ENCODE measurements around the gene RNF121. TPM values are rescaled to one million over a fixed set of nuclear protein-coding genes. Genes with fewer than 3 reads are reported as not detected.
"Not testable (repeated sequence)": the region's sequence is repeated elsewhere in the genome, so short reads cannot be mapped to it uniquely, and the experiment has no call there.

The RNF121 gene
- total RNA-seq = 23.0 TPM
- long read RNA-seq, transcript RNF121-201 (9 exons, 2,625 nt) = major isoform, 5 of 6 reads
- long read RNA-seq, partial matches to known transcripts = 0 of 6 reads
- long read RNA-seq, other reads (novel, unspliced or antisense) = 1 of 6 reads

DNA sequence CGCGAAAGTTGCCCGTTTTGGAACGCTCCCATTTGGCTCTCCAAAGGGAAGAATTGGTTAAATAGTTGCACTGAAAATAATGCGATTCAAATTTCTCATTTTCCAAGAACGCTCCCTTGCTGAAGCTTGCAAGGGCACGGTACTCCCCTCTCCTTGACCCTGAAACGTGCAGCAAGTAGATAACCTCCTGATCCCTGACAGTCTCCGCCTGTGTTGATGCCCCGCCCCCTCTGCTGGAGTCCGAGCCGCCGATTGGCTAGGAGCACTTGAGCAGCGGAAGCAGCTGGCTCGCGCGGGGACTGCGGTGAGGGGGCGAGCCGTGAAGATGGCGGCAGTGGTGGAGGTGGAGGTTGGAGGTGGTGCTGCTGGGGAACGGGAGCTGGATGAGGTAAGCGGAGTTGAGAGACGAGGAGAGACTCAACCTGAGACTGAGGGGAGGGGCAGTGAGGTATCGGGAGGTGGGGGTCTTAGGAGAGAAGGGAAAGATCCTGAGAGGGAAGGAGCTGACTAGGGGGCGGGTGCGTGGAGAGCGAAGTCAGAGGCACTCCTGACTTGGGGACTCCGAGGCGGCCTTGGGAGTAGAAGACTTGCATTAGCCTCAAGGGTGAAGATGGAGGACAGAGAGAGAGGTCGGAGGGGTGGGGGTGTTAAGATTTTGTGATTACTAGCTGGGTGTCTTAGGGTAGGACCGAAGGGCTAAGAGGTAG is at the start of gene RNF121:
Gene RNF121 (plus strand): TSS at position 310 of the 707 bp plus-strand sequence. CDS start 16 bp downstream, at position 326.
- no peaks in the 10 kb centered on the region for H3K27me3 ChIP-seq (ENCODE audit: low read depth)
- intact Hi-C loops (cut with micrococcal nuclease) = no loop called here
- peaks cover 6% of the 10 kb centered on the region for H3K36me3 ChIP-seq
- peak; percentile 98 for DNase-seq
- H3K4me1 ChIP-seq = peaks cover 61% of the 10 kb centered on the region
- H3K27ac ChIP-seq (replicated peaks) = peak within 1 kb of the TSS; percentile 95
- no peak for TF ChIP-seq CTCF (IDR thresholded peaks at IDR 0.05; ENCODE audit: borderline replicate concordance)
- no peaks in the 10 kb centered on the region for H3K9me3 ChIP-seq (replicated peaks)
- peak within 1 kb of the TSS; percentile 83 for H3K4me3 ChIP-seq

DNA sequence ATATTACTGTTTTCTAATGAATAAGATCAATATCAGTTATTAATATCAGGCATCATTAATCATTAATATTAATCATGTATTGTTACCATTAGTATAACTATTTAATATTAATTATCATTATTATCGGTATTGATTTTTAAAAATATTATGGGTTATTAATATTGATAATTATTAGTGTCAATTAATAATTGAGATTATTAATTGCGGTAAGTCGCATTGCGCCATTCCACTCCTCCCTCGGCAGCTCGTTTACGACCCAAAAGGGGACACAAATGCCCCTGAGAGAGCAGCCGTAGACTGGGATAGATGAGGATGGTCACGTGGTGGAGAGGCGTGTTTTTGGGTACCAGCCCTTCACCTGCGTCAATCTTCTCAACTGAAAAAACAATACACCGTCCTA is 43.0 kb upstream of the RNF121 start:
- H3K36me3 ChIP-seq; H3K9me3 ChIP-seq (replicated peaks); H3K4me1 ChIP-seq; H3K4me3 ChIP-seq; intact Hi-C loops (cut with micrococcal nuclease); DNase-seq; H3K27me3 ChIP-seq (ENCODE audit: low read depth); H3K27ac ChIP-seq (replicated peaks): not testable (repeated sequence)

DNA sequence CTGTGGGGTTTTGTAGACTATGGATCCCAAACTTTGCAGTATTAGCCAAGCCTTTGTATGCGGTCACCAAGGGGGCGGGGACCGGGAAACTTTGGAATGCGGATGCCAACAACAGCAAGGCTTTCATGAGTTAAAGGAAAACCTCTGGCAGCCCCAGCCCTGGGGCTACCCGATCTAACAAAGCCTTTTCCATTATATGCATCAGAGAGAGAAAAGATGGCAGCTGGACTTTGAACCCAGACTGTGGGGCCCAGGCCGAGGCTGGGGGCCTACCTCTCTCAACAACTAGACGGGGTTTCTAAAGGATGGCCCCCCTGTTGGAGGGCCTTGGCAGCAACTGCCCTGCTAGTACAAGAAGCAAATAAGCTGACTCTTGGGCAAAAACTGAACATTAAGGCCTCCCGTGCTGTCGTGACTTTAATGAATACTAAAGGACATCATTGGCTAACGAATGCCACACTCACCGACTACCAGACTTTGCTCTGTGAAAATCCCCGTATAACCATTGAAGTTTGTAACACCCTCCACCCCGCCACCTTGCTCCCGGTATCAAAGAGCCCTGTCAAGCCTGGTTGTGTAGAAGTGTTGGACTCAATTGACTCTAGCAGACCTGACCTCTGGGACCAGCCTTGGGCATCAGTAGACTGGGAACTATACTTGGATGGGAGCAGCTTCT is 40.4 kb upstream of the RNF121 start:
- H3K27ac ChIP-seq (replicated peaks); H3K4me3 ChIP-seq; DNase-seq; H3K9me3 ChIP-seq (replicated peaks); H3K27me3 ChIP-seq (ENCODE audit: low read depth); intact Hi-C loops (cut with micrococcal nuclease); H3K4me1 ChIP-seq; H3K36me3 ChIP-seq: not testable (repeated sequence)

DNA sequence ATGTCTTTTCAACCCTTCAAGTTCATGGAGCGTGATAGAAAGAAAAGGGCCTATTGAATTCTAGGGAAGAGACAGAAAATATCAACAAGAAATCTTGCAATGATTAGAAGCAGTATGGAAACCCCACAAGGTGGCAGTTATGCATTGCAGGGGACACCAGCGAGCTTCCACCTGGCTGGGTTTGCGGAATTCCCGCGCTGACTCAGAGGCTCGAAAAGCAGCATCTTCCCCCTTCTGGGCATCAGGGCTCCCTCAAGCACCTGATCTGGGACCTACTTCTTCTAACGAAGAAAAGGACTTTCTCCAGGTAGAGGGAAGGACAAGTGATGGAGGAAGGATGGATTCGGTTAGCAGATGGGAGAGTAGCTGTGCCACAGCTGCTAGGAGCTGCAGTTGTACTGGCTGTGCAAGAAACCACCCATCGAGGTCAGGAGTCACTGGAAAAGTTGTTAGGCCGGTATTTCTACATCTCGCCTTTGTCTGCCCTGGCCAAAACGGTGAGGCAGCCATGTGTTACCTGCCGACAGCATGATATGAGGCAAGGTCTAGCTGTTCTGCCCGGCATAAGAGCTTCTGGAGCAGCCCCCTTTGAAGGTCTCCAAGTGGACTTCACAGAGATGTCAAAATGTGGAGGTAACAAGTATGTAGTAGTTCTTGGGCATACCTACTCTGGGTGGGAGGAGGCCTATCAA is 39.5 kb upstream of the RNF121 start:
- H3K4me1 ChIP-seq; intact Hi-C loops (cut with micrococcal nuclease); H3K4me3 ChIP-seq; H3K36me3 ChIP-seq; H3K27ac ChIP-seq (replicated peaks); H3K27me3 ChIP-seq (ENCODE audit: low read depth); DNase-seq; H3K9me3 ChIP-seq (replicated peaks): not testable (repeated sequence)

GRCh38 chr11:71895961-71896360 is 32.9 kb upstream of the RNF121 start:
- TF ChIP-seq CTCF (IDR thresholded peaks at IDR 0.05; ENCODE audit: borderline replicate concordance) = no peak
- H3K4me1 ChIP-seq = no peaks in the 10 kb centered on the region
- H3K36me3 ChIP-seq = peaks cover 4% of the 10 kb centered on the region
- intact Hi-C loops (cut with micrococcal nuclease) = no loop called here
- H3K4me3 ChIP-seq = no peak overlapping the region
- no peak overlapping the region for H3K27ac ChIP-seq (replicated peaks)
- H3K9me3 ChIP-seq (replicated peaks) = no peaks in the 10 kb centered on the region
- DNase-seq = no peak
- no peaks in the 10 kb centered on the region for H3K27me3 ChIP-seq (ENCODE audit: low read depth)

- DNase-seq; H3K27ac ChIP-seq (replicated peaks); intact Hi-C loops (cut with micrococcal nuclease): not testable (repeated sequence)
Measured at GRCh38 chr11:71901137-71901536, 27.7 kb upstream of the RNF121 start.

GRCh38 chr11:71908218-71908617 is 20.6 kb upstream of the RNF121 start:
- peaks cover 32% of the 10 kb centered on the region for H3K36me3 ChIP-seq
- no peaks in the 10 kb centered on the region for H3K4me1 ChIP-seq
- no peak for TF ChIP-seq CTCF (IDR thresholded peaks at IDR 0.05; ENCODE audit: borderline replicate concordance)
- no peak overlapping the region for H3K4me3 ChIP-seq
- H3K9me3 ChIP-seq (replicated peaks) = no peaks in the 10 kb centered on the region
- no peak for DNase-seq
- intact Hi-C loops (cut with micrococcal nuclease) = no loop called here
- H3K27me3 ChIP-seq (ENCODE audit: low read depth) = no peaks in the 10 kb centered on the region
- H3K27ac ChIP-seq (replicated peaks) = no peak overlapping the region

More at GRCh38 chr11:71901137-71901536, 27.7 kb upstream of the RNF121 start:
- H3K27me3 ChIP-seq (ENCODE audit: low read depth); H3K4me1 ChIP-seq; H3K9me3 ChIP-seq (replicated peaks); H3K4me3 ChIP-seq: not testable (repeated sequence)
- H3K36me3 ChIP-seq = peaks cover 20% of the 10 kb centered on the region

- intact Hi-C loops (cut with micrococcal nuclease); H3K4me3 ChIP-seq; H3K27me3 ChIP-seq (ENCODE audit: low read depth); H3K27ac ChIP-seq (replicated peaks); DNase-seq; H3K4me1 ChIP-seq; H3K9me3 ChIP-seq (replicated peaks): not testable (repeated sequence)
- H3K36me3 ChIP-seq = peaks cover 38% of the 10 kb centered on the region
Measured at GRCh38 chr11:71910775-71911174, 18.1 kb upstream of the RNF121 start.

DNA sequence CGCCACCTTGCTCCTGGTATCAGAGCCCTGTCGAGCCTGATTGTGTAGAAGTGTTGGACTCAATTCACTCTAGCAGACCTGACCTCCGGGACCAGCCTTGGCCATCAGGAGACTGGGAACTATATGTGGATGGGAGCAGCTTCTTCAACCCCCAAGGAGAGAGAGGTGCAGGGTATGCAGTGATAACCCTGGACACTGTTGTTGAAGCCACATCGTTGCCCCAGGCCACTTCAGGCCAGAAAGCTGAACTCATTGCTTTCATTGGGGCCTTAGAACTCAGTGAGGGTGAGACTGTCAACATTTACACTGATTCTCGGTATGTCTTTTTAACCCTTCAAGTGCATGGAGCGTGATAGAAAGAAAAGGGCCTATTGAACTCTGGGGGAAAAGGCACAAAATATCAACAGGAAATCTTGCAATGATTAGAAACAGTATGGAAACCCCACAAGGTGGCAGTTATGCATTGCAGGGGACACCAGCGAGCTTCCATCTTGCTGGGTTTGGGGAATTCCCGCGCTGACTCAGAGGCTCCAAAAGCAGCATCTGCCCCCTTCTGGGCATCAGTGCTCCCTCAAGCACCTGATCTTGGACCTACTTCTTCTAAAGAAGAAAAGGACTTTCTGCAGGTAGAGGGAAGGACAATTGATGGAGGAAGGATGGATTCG is 17.4 kb upstream of the RNF121 start:
- intact Hi-C loops (cut with micrococcal nuclease) = not testable (repeated sequence)

DNA sequence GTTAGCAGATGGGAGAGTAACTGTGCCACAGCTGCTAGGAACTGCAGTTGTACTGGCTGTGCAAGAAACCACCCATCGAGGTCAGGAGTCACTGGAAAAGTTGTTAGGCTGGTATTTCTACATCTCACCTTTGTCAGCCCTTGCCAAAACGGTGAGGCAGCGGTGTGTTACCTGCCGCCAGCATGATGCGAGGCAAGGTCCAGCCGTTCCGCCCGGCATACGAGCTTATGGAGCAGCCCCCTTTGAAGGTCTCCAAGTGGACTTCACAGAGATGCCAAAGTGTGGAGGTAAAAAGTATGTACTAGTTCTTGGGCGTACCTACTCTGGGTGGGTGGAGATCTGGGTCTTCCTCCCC is 16.9 kb upstream of the RNF121 start:
- H3K9me3 ChIP-seq (replicated peaks); H3K4me3 ChIP-seq; DNase-seq; H3K27me3 ChIP-seq (ENCODE audit: low read depth); H3K4me1 ChIP-seq; H3K27ac ChIP-seq (replicated peaks); intact Hi-C loops (cut with micrococcal nuclease): not testable (repeated sequence)
- H3K36me3 ChIP-seq = peaks cover 50% of the 10 kb centered on the region

More for the DNA sequence above, 17.4 kb upstream of the RNF121 start:
- H3K9me3 ChIP-seq (replicated peaks); H3K4me3 ChIP-seq; H3K27me3 ChIP-seq (ENCODE audit: low read depth); DNase-seq; H3K4me1 ChIP-seq; H3K27ac ChIP-seq (replicated peaks): not testable (repeated sequence)
- H3K36me3 ChIP-seq = peaks cover 45% of the 10 kb centered on the region

All from left ventricle myocardium inferior (tissue), 1 donor.